ENCODE measurements around the gene FPR3. TPM values are rescaled to one million over a fixed set of nuclear protein-coding genes. Genes with fewer than 3 reads are reported as not detected.
"Not testable (repeated sequence)": the region's sequence is repeated elsewhere in the genome, so short reads cannot be mapped to it uniquely, and the experiment has no call there.

Gene FPR3
- total RNA-seq, 2 donors from 2014 or later = 11.0 TPM

- intact Hi-C loops (cut with DNase I) = no loop called here
- ATAC-seq (no peak), DNase-seq (no peak)
Measured at GRCh38 chr19:51802775-51803174, 7.8 kb downstream of the FPR3 start.

- ATAC-seq (no peak), DNase-seq (no peak)
- intact Hi-C loops (cut with DNase I) = no loop called here
Measured at GRCh38 chr19:51803519-51803918, 8.6 kb downstream of the FPR3 start.

- intact Hi-C loops (cut with DNase I) = no loop called here
- no peak for ATAC-seq
Measured at GRCh38 chr19:51803967-51804366, 9.0 kb downstream of the FPR3 start.

GRCh38 chr19:51804789-51805188, 9.8 kb downstream of the FPR3 start:
- DNase-seq; ATAC-seq; intact Hi-C loops (cut with DNase I): not testable (repeated sequence)

More at GRCh38 chr19:51803967-51804366, 9.0 kb downstream of the FPR3 start:
- no peak for DNase-seq

GRCh38 chr19:51805396-51805795, 10.4 kb downstream of the FPR3 start:
- intact Hi-C loops (cut with DNase I); ATAC-seq: not testable (repeated sequence)

GRCh38 chr19:51806571-51806970, 11.6 kb downstream of the FPR3 start:
- intact Hi-C loops (cut with DNase I); ATAC-seq; DNase-seq: not testable (repeated sequence)

More at GRCh38 chr19:51805396-51805795, 10.4 kb downstream of the FPR3 start:
- DNase-seq = not testable (repeated sequence)

GRCh38 chr19:51807111-51807701, 12.2 kb downstream of the FPR3 start:
- intact Hi-C loops (cut with DNase I) = no loop called here
- ATAC-seq (peak in 1 of 2 donors; percentile 39), DNase-seq (no peak)

GRCh38 chr19:51807925-51808324, 13.0 kb downstream of the FPR3 start:
- intact Hi-C loops (cut with DNase I) = no loop called here
- no peak for ATAC-seq
- DNase-seq = no peak

- ATAC-seq (peak; percentile 47 to 64), DNase-seq (no peak)
- intact Hi-C loops (cut with DNase I) = no loop called here
Measured at GRCh38 chr19:51808333-51808986, 13.5 kb downstream of the FPR3 start.

GRCh38 chr19:51809787-51810186, 14.8 kb downstream of the FPR3 start:
- peak; percentile 23 to 46 for ATAC-seq
- peak; percentile 62 for DNase-seq
- intact Hi-C loops (cut with DNase I) = no loop called here

- peak in 1 of 2 donors; percentile 15 for ATAC-seq
- peak; percentile 39 for DNase-seq
- intact Hi-C loops (cut with DNase I) = no loop called here
Measured at GRCh38 chr19:51810223-51810622, 15.3 kb downstream of the FPR3 start.

- ATAC-seq (peak; percentile 41 to 61), DNase-seq (no peak)
- intact Hi-C loops (cut with DNase I) = no loop called here
Measured at GRCh38 chr19:51811344-51811743, 16.4 kb downstream of the FPR3 start.

GRCh38 chr19:51815043-51815442, 20.1 kb downstream of the FPR3 start:
- ATAC-seq = peak in 1 of 2 donors; percentile 33
- intact Hi-C loops (cut with DNase I) = loop anchor here in 1 of 2 donors (5.0 kb wide), 1 partner anchor 43 kb away; no protein-coding TSS in a partner anchor

GRCh38 chr19:51816711-51817110, 21.8 kb downstream of the FPR3 start:
- ATAC-seq (no peak), DNase-seq (no peak)
- intact Hi-C loops (cut with DNase I) = loop anchor here in 1 of 2 donors (5.0 kb wide), 1 partner anchor 44 kb away; no protein-coding TSS in a partner anchor

More at GRCh38 chr19:51815043-51815442, 20.1 kb downstream of the FPR3 start:
- no peak for DNase-seq

GRCh38 chr19:51820011-51820410, 25.1 kb downstream of the FPR3 start:
- DNase-seq = no peak
- no peak for ATAC-seq
- intact Hi-C loops (cut with DNase I) = no loop called here

GRCh38 chr19:51820831-51821446, 26.0 kb downstream of the FPR3 start:
- DNase-seq (no peak), ATAC-seq (no peak)
- intact Hi-C loops (cut with DNase I) = no loop called here

- intact Hi-C loops (cut with DNase I) = no loop called here
- no peak for ATAC-seq
- DNase-seq = no peak
Measured at GRCh38 chr19:51821456-51821855, 26.5 kb downstream of the FPR3 start.

- intact Hi-C loops (cut with DNase I) = no loop called here
- ATAC-seq (no peak), DNase-seq (no peak)
Measured at GRCh38 chr19:51821921-51822320, 27.0 kb downstream of the FPR3 start.

GRCh38 chr19:51822325-51822724, 27.4 kb downstream of the FPR3 start:
- intact Hi-C loops (cut with DNase I) = no loop called here
- peak in 1 of 2 donors; percentile 52 for ATAC-seq
- DNase-seq = no peak

GRCh38 chr19:51822946-51823345, 28.0 kb downstream of the FPR3 start:
- DNase-seq = no peak
- no peak for ATAC-seq
- intact Hi-C loops (cut with DNase I) = no loop called here

Measured in left cardiac atrium (tissue), 4 donors.